Neuronal stem cell (in vitro differentiated cells): ENCODE data around the gene NOM1.
"Not testable (repeated sequence)": the region's sequence is repeated elsewhere in the genome, so short reads cannot be mapped to it uniquely, and the experiment has no call there.

Experiments used
- DNase-seq: peaks from one replicate; pipeline ENCODE4 v3.0.0-alpha.2; 2013; ENCODE audit warnings: low spot score
- H2AFZ ChIP-seq: one replicate; pipeline ENCODE4 v1.6.1; 2013; ENCODE audit warnings: mild to moderate bottlenecking, low read length, inconsistent platforms
- H2AK5ac ChIP-seq: 2 replicates; pipeline ENCODE4 v1.6.1; 2013; ENCODE audit warnings: low read depth, mild to moderate bottlenecking, inconsistent platforms, low read length, moderate library complexity, mixed read lengths
- H2BK120ac ChIP-seq: 2 replicates; pipeline ENCODE4 v1.6.1; 2013; ENCODE audit warnings: low read depth, mild to moderate bottlenecking, inconsistent platforms, low read length, moderate library complexity, mixed read lengths
- H2BK12ac ChIP-seq: one replicate; pipeline ENCODE4 v1.6.1; 2013; ENCODE audit warnings: low read length, inconsistent platforms
- H2BK15ac ChIP-seq: 2 replicates; pipeline ENCODE4 v1.6.1; 2013; ENCODE audit warnings: mild to moderate bottlenecking, low read length, inconsistent platforms, mixed read lengths
- H2BK5ac ChIP-seq: one replicate; pipeline ENCODE4 v1.6.1; 2013; ENCODE audit warnings: inconsistent platforms, mild to moderate bottlenecking, low read length, moderate library complexity
- H3K14ac ChIP-seq: one replicate; pipeline ENCODE4 v1.6.1; 2013; ENCODE audit warnings: low read length, inconsistent platforms
- H3K18ac ChIP-seq: 2 replicates; pipeline ENCODE4 v1.6.1; 2013; ENCODE audit warnings: low read length, inconsistent platforms
- H3K23ac ChIP-seq: 2 replicates; pipeline ENCODE4 v1.6.1; 2013; ENCODE audit warnings: low read depth, mild to moderate bottlenecking, mixed read lengths, low read length, inconsistent platforms; ENCODE audit not compliant: poor library complexity
- H3K27ac ChIP-seq: replicated peaks from 3 replicates; pipeline ENCODE4 v1.5.1; 2013; ENCODE audit warnings: low read length, inconsistent platforms
- H3K27me3 ChIP-seq, 3 experiments: 2 replicates each; pipeline ENCODE4 v1.6.1; 2013; ENCODE audit warnings: low read length in 3 of 3, mild to moderate bottlenecking in 2 of 3, inconsistent platforms in 1 of 3, low read depth in 1 of 3, mixed read lengths in 1 of 3, moderate library complexity in 1 of 3; ENCODE audit not compliant: control insufficient read depth in 3 of 3, insufficient read depth in 3 of 3
- H3K36me3 ChIP-seq, 2 donors: replicated peaks in 1 of 2; 2 replicates each; pipeline ENCODE4 v1.6.1; 2013; ENCODE audit warnings: low read length in 2 of 2; ENCODE audit not compliant: control insufficient read depth in 2 of 2, insufficient read depth in 2 of 2
- H3K4ac ChIP-seq: 2 replicates; pipeline ENCODE4 v1.6.1; 2013; ENCODE audit warnings: inconsistent platforms, mild to moderate bottlenecking, low read length, moderate library complexity
- H3K4me1 ChIP-seq, 2 donors: 1 replicate in 1 of 2; 2 replicates in 1 of 2; pipeline ENCODE4 v1.6.1; 2013; ENCODE audit warnings: low read length in 2 of 2, low read depth in 1 of 2; ENCODE audit not compliant: control insufficient read depth in 2 of 2, insufficient read depth in 1 of 2
- H3K4me2 ChIP-seq: one replicate; pipeline ENCODE4 v1.6.1; 2013; ENCODE audit warnings: mild to moderate bottlenecking, low read length, inconsistent platforms; ENCODE audit not compliant: insufficient read depth, poor library complexity, severe bottlenecking
- H3K4me3 ChIP-seq, 2 donors: 2 replicates each; pipeline ENCODE4 v1.5.1; 2013; ENCODE audit warnings: low read length in 2 of 2, mild to moderate bottlenecking in 2 of 2, inconsistent platforms in 1 of 2, moderate library complexity in 1 of 2
- H3K79me1 ChIP-seq: one replicate; pipeline ENCODE4 v1.6.1; 2013; ENCODE audit warnings: low read depth, mild to moderate bottlenecking, inconsistent platforms, low read length, moderate library complexity
- H3K9ac ChIP-seq: one replicate; pipeline ENCODE4 v1.6.1; 2013; ENCODE audit warnings: mild to moderate bottlenecking, low read depth, low read length, inconsistent platforms; ENCODE audit not compliant: poor library complexity
- H3K9me3 ChIP-seq, 2 donors: replicated peaks in 1 of 2; 2 replicates each; pipeline versions ENCODE3 to v1.6.1; 2013; ENCODE audit warnings: low read length in 2 of 2, mild to moderate bottlenecking in 2 of 2, inconsistent platforms in 1 of 2, low read depth in 1 of 2, mixed read lengths in 1 of 2, moderate library complexity in 1 of 2; ENCODE audit not compliant: control insufficient read depth in 2 of 2, insufficient read depth in 1 of 2
- H4K8ac ChIP-seq: one replicate; pipeline ENCODE4 v1.6.1; 2013; ENCODE audit warnings: low read depth, mild to moderate bottlenecking, inconsistent platforms, low read length, moderate library complexity
- H4K91ac ChIP-seq: one replicate; pipeline ENCODE4 v1.6.1; 2013; ENCODE audit warnings: low read length, low read depth, mild to moderate bottlenecking, inconsistent platforms; ENCODE audit not compliant: poor library complexity
- WGBS, 2 donors: extraction: QIAGEN DNeasy Blood & Tissue Kit; methylation state at CpG; one replicate each; pipeline ENCODE4 v1.1.7; 2013; ENCODE audit warnings: missing lambda C conversion rate in 2 of 2, mixed read lengths in 1 of 2; ENCODE audit not compliant: insufficient read length in 2 of 2, insufficient replicate concordance in 1 of 2; ENCODE audit errors: extremely low coverage in 2 of 2; 5-methylcytosine and 5-hydroxymethylcytosine counted together

Gene NOM1

GRCh38 chr7:156907656-156908055 lies 41.9 kb upstream of the NOM1 start:
- no CpG with 5 or more reads among the region's 4 CpGs for WGBS, 2 donors
- H3K4me1 ChIP-seq: no peaks in the 10 kb centered on the region
- H2BK12ac ChIP-seq: no peak overlapping the region
- H2BK5ac ChIP-seq: no peak overlapping the region
- no peak for DNase-seq
- H3K9me3 ChIP-seq: no peaks in the 10 kb centered on the region
- no peak overlapping the region for H3K27ac ChIP-seq
- H3K27me3 ChIP-seq: no peaks in the 10 kb centered on the region
- H3K79me1 ChIP-seq: no peaks in the 10 kb centered on the region
- H3K4me2 ChIP-seq: no peak overlapping the region
- H4K8ac ChIP-seq: no peak overlapping the region
- H3K23ac ChIP-seq: no peak overlapping the region
- H2AK5ac ChIP-seq: no peak overlapping the region
- H2AFZ ChIP-seq: no peak overlapping the region
- H3K4ac ChIP-seq: no peak overlapping the region
- no peak overlapping the region for H3K14ac ChIP-seq
- no peak overlapping the region for H2BK15ac ChIP-seq
- no peak overlapping the region for H3K9ac ChIP-seq
- H3K36me3 ChIP-seq: no peaks in the 10 kb centered on the region
- H3K18ac ChIP-seq: no peak overlapping the region
- no peak overlapping the region for H2BK120ac ChIP-seq
- H4K91ac ChIP-seq: no peak overlapping the region
- H3K4me3 ChIP-seq: no peak overlapping the region

DNA sequence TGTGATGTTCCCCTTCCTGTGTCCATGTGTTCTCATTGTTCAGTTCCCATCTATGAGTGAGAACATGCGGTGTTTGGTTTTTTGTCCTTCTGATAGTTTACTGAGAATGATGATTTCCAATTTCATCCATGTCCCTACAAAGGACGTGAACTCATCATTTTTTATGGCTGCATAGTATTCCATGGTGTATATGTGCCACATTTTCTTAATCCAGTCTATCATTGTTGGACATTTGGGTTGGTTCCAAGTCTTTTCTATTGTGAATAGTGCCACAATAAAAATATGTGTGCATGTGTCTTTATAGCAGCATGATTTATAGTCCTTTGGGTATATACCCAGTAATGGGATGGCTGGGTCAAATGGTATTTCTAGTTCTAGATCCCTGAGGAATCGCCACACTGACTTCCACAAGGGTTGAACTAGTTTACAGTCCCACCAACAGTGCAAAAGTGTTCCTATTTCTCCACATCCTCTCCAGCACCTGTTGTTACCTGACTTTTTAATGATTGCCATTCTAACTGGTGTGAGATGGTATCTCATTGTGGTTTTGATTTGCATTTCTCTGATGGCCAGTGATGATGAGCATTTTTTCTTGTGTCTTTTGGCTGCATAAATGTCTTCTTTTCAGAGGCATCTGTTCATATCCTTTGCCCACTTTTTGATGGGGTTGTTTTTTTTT lies 39.8 kb upstream of the NOM1 start:
- not testable (repeated sequence) for H2BK120ac ChIP-seq, H4K91ac ChIP-seq, H3K4me3 ChIP-seq, H2AK5ac ChIP-seq, H4K8ac ChIP-seq, H3K9me3 ChIP-seq, H2BK12ac ChIP-seq, H2BK15ac ChIP-seq, H3K4me1 ChIP-seq, H3K27me3 ChIP-seq, H3K79me1 ChIP-seq, H3K18ac ChIP-seq, H3K23ac ChIP-seq, H3K14ac ChIP-seq, H3K4me2 ChIP-seq, H3K9ac ChIP-seq, H2AFZ ChIP-seq, H3K36me3 ChIP-seq, H3K4ac ChIP-seq, H2BK5ac ChIP-seq, H3K27ac ChIP-seq, DNase-seq
- WGBS, 2 donors: no CpG with 5 or more reads among the region's 3 CpGs

- Histone ChIP-seq H3K4ac (no peak overlapping the region), H3K36me3 (no peaks in the 10 kb centered on the region), H3K27ac (no peak overlapping the region)
Observed at GRCh38 chr7:156918635-156919034, 30.9 kb upstream of the NOM1 start.

DNA sequence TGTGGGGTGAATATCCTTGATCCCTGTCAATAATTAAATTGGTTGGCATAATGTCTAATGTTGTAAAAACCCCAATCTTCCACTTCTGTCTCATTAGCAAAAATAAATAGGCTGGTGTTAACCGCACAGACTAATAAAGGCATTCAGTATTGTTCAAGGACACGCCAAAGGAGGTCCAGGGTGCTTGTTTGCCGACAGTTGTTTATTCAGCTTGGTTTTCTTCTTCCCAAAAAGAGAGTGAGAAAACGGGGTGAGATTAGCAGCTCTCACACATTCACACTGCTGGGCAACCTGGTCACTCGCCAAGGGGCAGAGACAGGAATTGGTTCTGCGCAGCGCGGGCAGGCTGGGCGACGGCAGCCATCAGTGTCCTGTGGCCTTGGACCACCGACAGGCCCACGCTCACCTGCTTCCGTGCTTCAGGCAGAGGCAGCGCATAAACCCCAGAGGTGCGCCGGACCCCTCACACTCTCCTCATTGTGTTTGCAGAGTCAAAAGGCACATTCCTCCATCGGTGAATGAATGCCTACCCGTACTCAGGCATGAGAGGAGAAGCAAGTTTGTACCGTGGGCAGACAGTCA lies 30.3 kb upstream of the NOM1 start:
- H3K4me3 ChIP-seq: no peak overlapping the region
- H3K27me3 ChIP-seq: no peaks in the 10 kb centered on the region
- peaks cover 0 to 3% of the 10 kb centered on the region in 2 donors for H3K9me3 ChIP-seq
- no peaks in the 10 kb centered on the region for H3K36me3 ChIP-seq
- no peak overlapping the region for H4K91ac ChIP-seq
- H3K4me2 ChIP-seq: no peak overlapping the region
- H3K9ac ChIP-seq: peak overlapping the region; percentile 57
- H2BK5ac ChIP-seq: no peak overlapping the region
- H4K8ac ChIP-seq: no peak overlapping the region
- peak overlapping the region; percentile 72 for H2BK15ac ChIP-seq
- no peak for DNase-seq
- H3K27ac ChIP-seq: no peak overlapping the region
- H3K23ac ChIP-seq: peak overlapping the region; percentile 65
- H3K79me1 ChIP-seq: no peaks in the 10 kb centered on the region
- no peak overlapping the region for H3K4ac ChIP-seq
- WGBS, 2 donors: no CpG with 5 or more reads among the region's 19 CpGs
- H2AFZ ChIP-seq: no peak overlapping the region
- H3K14ac ChIP-seq: peak overlapping the region; percentile 98
- H3K18ac ChIP-seq: peak overlapping the region; percentile 83
- H2AK5ac ChIP-seq: no peak overlapping the region
- H2BK120ac ChIP-seq: no peak overlapping the region
- peaks cover 0 to 7% of the 10 kb centered on the region in 2 donors for H3K4me1 ChIP-seq
- H2BK12ac ChIP-seq: no peak overlapping the region

More at GRCh38 chr7:156918635-156919034, 30.9 kb upstream of the NOM1 start:
- no CpG with 5 or more reads among the region's 1 CpG for WGBS, 2 donors
- Histone ChIP-seq H2BK120ac (no peak overlapping the region), H2BK5ac (no peak overlapping the region), H3K4me1 (peaks cover 0 to 7% of the 10 kb centered on the region in 2 donors), H3K14ac (no peak overlapping the region), H3K9ac (no peak overlapping the region), H2BK12ac (no peak overlapping the region), H3K9me3 (peaks cover 0 to 3% of the 10 kb centered on the region in 2 donors), H3K79me1 (no peaks in the 10 kb centered on the region), H2AFZ (no peak overlapping the region), H3K4me3 (no peak overlapping the region), H4K91ac (no peak overlapping the region), H3K4me2 (no peak overlapping the region), H2BK15ac (no peak overlapping the region), H3K27me3 (no peaks in the 10 kb centered on the region), H3K23ac (no peak overlapping the region), H4K8ac (no peak overlapping the region), H3K18ac (no peak overlapping the region), H2AK5ac (no peak overlapping the region)
- DNase-seq: no peak
